ENCODE results near the gene SGF29.

GRCh38 chr16:28621481-28622155, 67.9 kb downstream of the SGF29 start:
- TF ChIP-seq USF2 (IDR thresholded peaks at IDR 0.05; ENCODE audit: low read depth, low read length): no peak
- TF ChIP-seq POLR2A (IDR thresholded peaks at IDR 0.05; ENCODE audit: low read depth, low read length): no peak

All from IMR-90 (cell line).